K562 (cell line): Measurements from ENCODE around the gene GPAT3. TPM values are rescaled to one million over a fixed set of nuclear protein-coding genes. Genes with fewer than 3 reads are reported as not detected.
"Not testable (repeated sequence)": the region's sequence is repeated elsewhere in the genome, so short reads cannot be mapped to it uniquely, and the experiment has no call there.

Source experiments
- ATAC-seq: fragments of 200-7000 bp; cut with Tn5 transposase; 3 replicates; pipeline ENCODE4 v1.9.1; 2020; ENCODE audit warnings: moderate library complexity
- BruUV-seq: library from RNA; stranded (reverse); fragments of 400-500 nt; replicated peaks from 2 replicates; lab custom pipeline; 2021; lab: Mats Ljungman, UMichigan
- CTCF ChIA-PET: fragments of 300-600 bp; formaldehyde crosslinking; extraction: SDS; loops from one replicate; lab custom pipeline; 2021; ENCODE audit warnings: low intra/inter-chr PET ratio; lab: Yijun Ruan, JAX
- POLR2A ChIA-PET: fragments of 300-600, 350-650 bp; sonication (Branson Sonifier 250); formaldehyde crosslinking; extraction: SDS; loops from one replicate; lab custom pipeline; 2021; ENCODE audit warnings: antibody characterized with exemption, inconsistent platforms; lab: Yijun Ruan, JAX
- DNase-seq, 4 experiments: peaks; one replicate each; pipeline versions ENCODE4 v3.0.0 to v3.0.0-alpha.2; 2011 to 2018; ENCODE audit warnings: low spot score in 3 of 4, mixed read lengths in 3 of 4; ENCODE audit errors: extremely low read depth in 1 of 4
- FAIRE-seq: peaks from 2 replicates; lab custom pipeline; 2011; peaks lifted over from hg19 to GRCh38; lab: Jason Lieb, UNC
- H2AFZ ChIP-seq: 2 replicates; pipeline ENCODE4 v1.6.0; 2011; ENCODE audit warnings: low read depth, low read length, control low read depth, inconsistent platforms
- H3K27ac ChIP-seq: fragments of 200-600 bp; 3 replicates; pipeline ENCODE4 v1.8.0; 2011; ENCODE audit warnings: low read depth, mild to moderate bottlenecking, control low read depth, inconsistent platforms, low read length, moderate library complexity, mixed read lengths; ENCODE audit errors: extremely low read depth
- H3K27me3 ChIP-seq, 2 experiments: fragments of 300-600 bp in 1 of 2; 2 replicates in 1 of 2; 3 replicates in 1 of 2; pipeline versions ENCODE4 v1.6.0 to v1.8.0; 2011; ENCODE audit warnings: inconsistent platforms in 2 of 2, low read length in 2 of 2, mild to moderate bottlenecking in 1 of 2, mixed read lengths in 1 of 2, moderate library complexity in 1 of 2; ENCODE audit not compliant: control insufficient read depth in 2 of 2, insufficient read depth in 2 of 2
- H3K36me3 ChIP-seq: fragments of 300-600 bp; 3 replicates; pipeline ENCODE4 v1.8.0; 2011; ENCODE audit warnings: mild to moderate bottlenecking, low read length, inconsistent platforms; ENCODE audit not compliant: control insufficient read depth, insufficient read depth
- H3K4me1 ChIP-seq, 2 experiments: fragments of 200-600 bp in 1 of 2; replicated peaks in 1 of 2; 2 replicates in 1 of 2; 3 replicates in 1 of 2; pipeline versions ENCODE4 v1.5.1 to v1.8.0; 2011; ENCODE audit warnings: inconsistent platforms in 2 of 2, low read length in 2 of 2, mild to moderate bottlenecking in 1 of 2, mixed read lengths in 1 of 2, moderate library complexity in 1 of 2; ENCODE audit not compliant: control insufficient read depth in 2 of 2, insufficient read depth in 2 of 2
- H3K4me2 ChIP-seq: 2 replicates; pipeline ENCODE4 v1.6.1; 2011; ENCODE audit warnings: low read length, control low read depth, inconsistent platforms, mixed read lengths; ENCODE audit not compliant: insufficient read depth
- H3K4me3 ChIP-seq: fragments of 200-600 bp; sonication (generic), shearing (Covaris generic); 2 replicates; pipeline ENCODE4 v1.5.1; 2016; ENCODE audit warnings: control low read depth, inconsistent platforms
- H3K79me2 ChIP-seq: fragments of 200-600 bp; 3 replicates; pipeline ENCODE4 v1.8.0; 2011; ENCODE audit warnings: low read length, inconsistent platforms; ENCODE audit not compliant: control insufficient read depth, insufficient read depth
- H3K9ac ChIP-seq, 2 experiments: 2 replicates each; pipeline versions ENCODE4 v1.6.0 to v1.6.1; 2011; ENCODE audit warnings: low read depth in 2 of 2, low read length in 2 of 2, control low read depth in 1 of 2, inconsistent platforms in 1 of 2, mild to moderate bottlenecking in 1 of 2, mixed read lengths in 1 of 2; ENCODE audit not compliant: insufficient read depth in 1 of 2
- H3K9me1 ChIP-seq: one replicate; pipeline ENCODE4 v1.6.0; 2011; ENCODE audit warnings: inconsistent platforms, mild to moderate bottlenecking, low read length, moderate library complexity; ENCODE audit not compliant: control insufficient read depth, insufficient read depth
- H3K9me3 ChIP-seq: replicated peaks from 2 replicates; pipeline ENCODE4 v1.5.1; 2011; ENCODE audit warnings: low read depth, low read length, inconsistent platforms; ENCODE audit not compliant: control insufficient read depth, insufficient read depth
- H4K20me1 ChIP-seq: replicated peaks from 2 replicates; pipeline ENCODE4 v1.6.1; 2011; ENCODE audit warnings: low read length, inconsistent platforms, mixed read lengths; ENCODE audit not compliant: control insufficient read depth, insufficient read depth
- ARID1B ChIP-seq: fragments of 450-650 bp; IDR thresholded peaks from 2 replicates; pipeline ENCODE4 v1.6.1; 2016; ENCODE audit warnings: antibody characterized with exemption, mild to moderate bottlenecking, inconsistent platforms
- CC2D1A ChIP-seq: fragments of 450-650 bp; IDR thresholded peaks from 2 replicates; pipeline ENCODE4 v1.6.1; 2017; ENCODE audit warnings: mild to moderate bottlenecking
- CTBP1 ChIP-seq: fragments of 450-650 bp; IDR thresholded peaks from 2 replicates; pipeline ENCODE4 v1.6.1; 2016; ENCODE audit warnings: borderline replicate concordance
- ETS2 ChIP-seq: IDR thresholded peaks from 2 replicates; pipeline ENCODE4 v1.6.1; 2016; ENCODE audit warnings: borderline replicate concordance, missing genetic modification characterization, mild to moderate bottlenecking, moderate library complexity, missing compliant biosample characterization; ENCODE audit not compliant: poor library complexity, severe bottlenecking
- HDGF ChIP-seq: fragments of 450-650 bp; IDR thresholded peaks from 2 replicates; pipeline ENCODE4 v1.6.1; 2016
- KLF1 ChIP-seq: fragments of 450-650 bp; IDR thresholded peaks from 2 replicates; pipeline ENCODE4 v1.6.1; 2016; ENCODE audit warnings: missing genetic modification characterization, missing compliant biosample characterization
- LEF1 ChIP-seq: fragments of 450-650 bp; IDR thresholded peaks from 2 replicates; pipeline ENCODE4 v1.6.1; 2016; ENCODE audit warnings: mild to moderate bottlenecking
- TAF9B ChIP-seq: fragments of 450-650 bp; IDR thresholded peaks from 2 replicates; pipeline ENCODE4 v1.6.1; 2018; ENCODE audit warnings: mild to moderate bottlenecking; ENCODE audit not compliant: partially characterized antibody
- TAL1 ChIP-seq: fragments of 450-650 bp; IDR thresholded peaks from 2 replicates; pipeline ENCODE4 v1.6.1; 2016; ENCODE audit warnings: mild to moderate bottlenecking
- TCF7 ChIP-seq: sonication (generic); IDR thresholded peaks from 2 replicates; pipeline ENCODE4 v1.6.1; 2016; ENCODE audit warnings: antibody characterized with exemption, borderline replicate concordance
- TRIM24 ChIP-seq, 2 experiments: fragments of 450-650 bp; IDR thresholded peaks; 2 replicates each; pipeline ENCODE4 v1.6.1; 2016
- ZNF316 ChIP-seq: fragments of 450-650 bp; IDR thresholded peaks from 2 replicates; pipeline ENCODE4 v1.6.1; 2016
- WGBS: fragments of 100-300 bp; shearing (Covaris generic); methylation state at CpG from one replicate; pipeline ENCODE4 v1.1.6; 2016; ENCODE audit warnings: low coverage, mixed read lengths; ENCODE audit not compliant: insufficient coverage; ENCODE audit errors: missing lambda C conversion rate; 5-methylcytosine and 5-hydroxymethylcytosine counted together
- in situ Hi-C: fragments of 300-500 bp; cut with MboI; formaldehyde crosslinking; loops from 4 replicates; pipeline ENCODE4 v1.15.0; 2018; ENCODE audit warnings: inconsistent platforms, mixed read lengths
- intact Hi-C: fragments of 100-400 bp; cut with micrococcal nuclease; formaldehyde crosslinking; loops from 2 replicates; pipeline ENCODE4 v1.14.2; 2022
- polyA plus RNA-seq, 8 experiments: library from polyadenylated mRNA; depleted of rRNA in 4 of 8; stranded (reverse) in 5 of 8; unstranded in 3 of 8; fragments of >200 nt; fragmentation: Nextera tagmentation in 2 of 8; fragmentation: Illumina TruSeq in 1 of 8; extraction: Ambion mirVana in 2 of 8; extraction: Trizol in 1 of 8; gene quantifications; 2 replicates each; pipeline versions ENCODE4 v1.2.1 to v1.2.3, GENCODE V29; 2011 to 2014; ENCODE audit warnings: inconsistent platforms in 1 of 8, missing spikeins in 1 of 8
- total RNA-seq, 7 experiments: library from RNA; depleted of rRNA in 6 of 7; stranded (reverse); fragments of >200 nt in 6 of 7; fragmentation: Illumina TruSeq in 2 of 7; extraction: Trizol in 2 of 7; gene quantifications; 2 replicates each; pipeline versions ENCODE4 v1.2.1 to v1.2.3, GENCODE V29; 2011 to 2021; ENCODE audit warnings: low replicate concordance in 1 of 7
- TF ChIP-seq, protein P1 (sequence below), 3 experiments: IDR thresholded peaks in 2 of 3; conservative IDR thresholded peaks in 1 of 3; 2 replicates each; pipeline ENCODE4 v1.5.1; 2011 to 2012; ENCODE audit warnings: low read length in 3 of 3, mild to moderate bottlenecking in 3 of 3, control low read depth in 2 of 3, improper control_type of control experiment in 1 of 3, inconsistent platforms in 1 of 3, low read depth in 1 of 3, mixed read lengths in 1 of 3, moderate library complexity in 1 of 3; ENCODE audit not compliant: insufficient read depth in 2 of 3
- TF ChIP-seq, protein P2 (sequence below), 2 experiments: fragments of 450-650 bp; IDR thresholded peaks; 2 replicates each; pipeline ENCODE4 v1.6.1; 2018; ENCODE audit warnings: mild to moderate bottlenecking in 2 of 2, low read depth in 1 of 2; ENCODE audit not compliant: partially characterized antibody in 2 of 2

The GPAT3 gene
- total and polyA plus RNA-seq, 9 of the 15 experiments (the other 6 are each of a cell fraction or from before 2014, with no cell fraction given): 4.1 to 16.1 (median 13.1) TPM

GRCh38 chr4:83490876-83491450 lies 44.9 kb upstream of the GPAT3 start (continued):
- TF ChIP-seq ETS2: no peak
- TF ChIP-seq, protein P1, sequence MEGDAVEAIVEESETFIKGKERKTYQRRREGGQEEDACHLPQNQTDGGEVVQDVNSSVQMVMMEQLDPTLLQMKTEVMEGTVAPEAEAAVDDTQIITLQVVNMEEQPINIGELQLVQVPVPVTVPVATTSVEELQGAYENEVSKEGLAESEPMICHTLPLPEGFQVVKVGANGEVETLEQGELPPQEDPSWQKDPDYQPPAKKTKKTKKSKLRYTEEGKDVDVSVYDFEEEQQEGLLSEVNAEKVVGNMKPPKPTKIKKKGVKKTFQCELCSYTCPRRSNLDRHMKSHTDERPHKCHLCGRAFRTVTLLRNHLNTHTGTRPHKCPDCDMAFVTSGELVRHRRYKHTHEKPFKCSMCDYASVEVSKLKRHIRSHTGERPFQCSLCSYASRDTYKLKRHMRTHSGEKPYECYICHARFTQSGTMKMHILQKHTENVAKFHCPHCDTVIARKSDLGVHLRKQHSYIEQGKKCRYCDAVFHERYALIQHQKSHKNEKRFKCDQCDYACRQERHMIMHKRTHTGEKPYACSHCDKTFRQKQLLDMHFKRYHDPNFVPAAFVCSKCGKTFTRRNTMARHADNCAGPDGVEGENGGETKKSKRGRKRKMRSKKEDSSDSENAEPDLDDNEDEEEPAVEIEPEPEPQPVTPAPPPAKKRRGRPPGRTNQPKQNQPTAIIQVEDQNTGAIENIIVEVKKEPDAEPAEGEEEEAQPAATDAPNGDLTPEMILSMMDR (IDR thresholded peaks at IDR 0.05 in 2 of 3, conservative IDR thresholded peaks at IDR 0.05 in 1 of 3; ENCODE audit: insufficient read depth in 2 of 3, low read depth in 1 of 3, low read length in 3 of 3): peak; percentile 68 to 88 (median 77)

- CTCF ChIA-PET: not testable (repeated sequence)
- TF ChIP-seq ZNF316 (peak; percentile 32; the same call in 1 of the 2 replicates), ARID1B (peak; percentile 94), TCF7 (0 out of 2 replicates have a peak, but pooled peaks have one; percentile 34), KLF1 (tag) (peak; percentile 39; the same call in 1 of the 2 replicates), TAL1 (peak; percentile 92), LEF1 (peak; percentile 90), CC2D1A (peak; percentile 68; the same call in 1 of the 2 replicates), TRIM24 (IDR thresholded peaks at IDR 0.05) (peak; percentile 83 to 91), TAF9B (peak; percentile 9), CTBP1 (peak; percentile 66; the same call in 1 of the 2 replicates), HDGF (0 out of 2 replicates have a peak, but pooled peaks have one; percentile 76)
- TF ChIP-seq, protein P2, sequence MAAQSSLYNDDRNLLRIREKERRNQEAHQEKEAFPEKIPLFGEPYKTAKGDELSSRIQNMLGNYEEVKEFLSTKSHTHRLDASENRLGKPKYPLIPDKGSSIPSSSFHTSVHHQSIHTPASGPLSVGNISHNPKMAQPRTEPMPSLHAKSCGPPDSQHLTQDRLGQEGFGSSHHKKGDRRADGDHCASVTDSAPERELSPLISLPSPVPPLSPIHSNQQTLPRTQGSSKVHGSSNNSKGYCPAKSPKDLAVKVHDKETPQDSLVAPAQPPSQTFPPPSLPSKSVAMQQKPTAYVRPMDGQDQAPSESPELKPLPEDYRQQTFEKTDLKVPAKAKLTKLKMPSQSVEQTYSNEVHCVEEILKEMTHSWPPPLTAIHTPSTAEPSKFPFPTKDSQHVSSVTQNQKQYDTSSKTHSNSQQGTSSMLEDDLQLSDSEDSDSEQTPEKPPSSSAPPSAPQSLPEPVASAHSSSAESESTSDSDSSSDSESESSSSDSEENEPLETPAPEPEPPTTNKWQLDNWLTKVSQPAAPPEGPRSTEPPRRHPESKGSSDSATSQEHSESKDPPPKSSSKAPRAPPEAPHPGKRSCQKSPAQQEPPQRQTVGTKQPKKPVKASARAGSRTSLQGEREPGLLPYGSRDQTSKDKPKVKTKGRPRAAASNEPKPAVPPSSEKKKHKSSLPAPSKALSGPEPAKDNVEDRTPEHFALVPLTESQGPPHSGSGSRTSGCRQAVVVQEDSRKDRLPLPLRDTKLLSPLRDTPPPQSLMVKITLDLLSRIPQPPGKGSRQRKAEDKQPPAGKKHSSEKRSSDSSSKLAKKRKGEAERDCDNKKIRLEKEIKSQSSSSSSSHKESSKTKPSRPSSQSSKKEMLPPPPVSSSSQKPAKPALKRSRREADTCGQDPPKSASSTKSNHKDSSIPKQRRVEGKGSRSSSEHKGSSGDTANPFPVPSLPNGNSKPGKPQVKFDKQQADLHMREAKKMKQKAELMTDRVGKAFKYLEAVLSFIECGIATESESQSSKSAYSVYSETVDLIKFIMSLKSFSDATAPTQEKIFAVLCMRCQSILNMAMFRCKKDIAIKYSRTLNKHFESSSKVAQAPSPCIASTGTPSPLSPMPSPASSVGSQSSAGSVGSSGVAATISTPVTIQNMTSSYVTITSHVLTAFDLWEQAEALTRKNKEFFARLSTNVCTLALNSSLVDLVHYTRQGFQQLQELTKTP (IDR thresholded peaks at IDR 0.05; ENCODE audit: low read depth in 1 of 2, partially characterized antibody in 2 of 2): peak in 1 of 2 experiments; percentile 70
Measured at GRCh38 chr4:83496085-83496917, 39.6 kb upstream of the GPAT3 start.

More at GRCh38 chr4:83496085-83496917, 39.6 kb upstream of the GPAT3 start:
- H3K9me3 ChIP-seq, in situ Hi-C loops, H3K27me3 ChIP-seq, H3K79me2 ChIP-seq, H3K36me3 ChIP-seq, H4K20me1 ChIP-seq, H3K9me1 ChIP-seq: not testable (repeated sequence)
- Histone ChIP-seq H3K4me2 (peak overlapping the region; percentile 66), H3K27ac (peak overlapping the region; percentile 82), H2AFZ (peak overlapping the region; percentile 71), H3K4me3 (peak overlapping the region; percentile 8; the same call in 1 of the 2 replicates), H3K9ac (peak overlapping the region in 1 of 2 experiments; percentile 77; a peak in 2 of 4 replicates), H3K4me1 (peaks cover 12 to 13% of the 10 kb centered on the region in 2 experiments; a peak in 4 of 5 replicates)
- FAIRE-seq: peak; percentile 92
- POLR2A ChIA-PET: interaction anchor here (0.6 to 1.2 kb wide), 4 partner anchors 9 to 46 kb away, joined by 3 to 4 read pairs (median 3); no protein-coding TSS in a partner anchor
- peak in 3 of 4 experiments; percentile 20 to 90 (median 57) for DNase-seq
- BruUV-seq: TSS peak; percentile 90
- ATAC-seq: peak; percentile 83
- intact Hi-C loops: loop anchor here (1.0 to 5.0 kb wide), 3 partner anchors 39 to 134 kb away; partner anchors contain the start of genes GPAT3, HELQ and MRPS18C
- 4% methylated on average over 8 of the region's 8 CpGs for WGBS
